GM18870 (cell line): ENCODE results near the gene TSPAN15.
A peak's percentile ranks its signal among the peaks of the same experiment; 100 is the strongest.

Experiments
- ATAC-seq: cut with Tn5 transposase; IDR thresholded peaks from one replicate; pipeline ENCODE4 v1.9.1; 2021; ENCODE audit warnings: moderate library complexity; ENCODE audit not compliant: unreplicated experiment

TSPAN15 gene

GRCh38 chr10:69451209-69451783 is at the start of gene TSPAN15:
Gene TSPAN15 (plus strand): TSS chr10:69451465. CDS start chr10:69451595, 130 bp downstream.
- ATAC-seq, result no peak

GRCh38 chr10:69402386-69402785 is 48.9 kb upstream of the TSPAN15 start:
- no peak for ATAC-seq

GRCh38 chr10:69403066-69403465 is 48.2 kb upstream of the TSPAN15 start:
- ATAC-seq, result no peak

GRCh38 chr10:69403519-69403918 is 47.7 kb upstream of the TSPAN15 start:
- ATAC-seq, result no peak

GRCh38 chr10:69404786-69405185 is 46.5 kb upstream of the TSPAN15 start:
- no peak for ATAC-seq

GRCh38 chr10:69405221-69405620 is 46.0 kb upstream of the TSPAN15 start:
- ATAC-seq, result no peak

- ATAC-seq, result no peak
These were observed 44.9 kb upstream of the TSPAN15 start for GRCh38 chr10:69406302-69406811.

- no peak for ATAC-seq
These were observed 44.3 kb upstream of the TSPAN15 start for GRCh38 chr10:69406816-69407580.

GRCh38 chr10:69407621-69408301 is 43.5 kb upstream of the TSPAN15 start:
- no peak for ATAC-seq

GRCh38 chr10:69408318-69409175 is 42.7 kb upstream of the TSPAN15 start:
- peak; percentile 65 for ATAC-seq

- ATAC-seq, result no peak
These were observed 42.1 kb upstream of the TSPAN15 start for GRCh38 chr10:69409176-69409495.

- no peak for ATAC-seq
These were observed 41.3 kb upstream of the TSPAN15 start for GRCh38 chr10:69409968-69410367.

- ATAC-seq, result no peak
These were observed 40.8 kb upstream of the TSPAN15 start for GRCh38 chr10:69410487-69410886.

- no peak for ATAC-seq
These were observed 39.8 kb upstream of the TSPAN15 start for GRCh38 chr10:69411476-69411875.

GRCh38 chr10:69412232-69412790 is 39.0 kb upstream of the TSPAN15 start:
- ATAC-seq, result no peak

- ATAC-seq, result no peak
These were observed 37.9 kb upstream of the TSPAN15 start for GRCh38 chr10:69413221-69413865.

- ATAC-seq, result no peak
These were observed 36.9 kb upstream of the TSPAN15 start for GRCh38 chr10:69414036-69415018.

- ATAC-seq, result no peak
These were observed 36.2 kb upstream of the TSPAN15 start for GRCh38 chr10:69415049-69415448.

GRCh38 chr10:69415951-69416350 is 35.3 kb upstream of the TSPAN15 start:
- ATAC-seq, result no peak
